Endothelial cell of umbilical vein (primary cell): ENCODE data around the gene CYTH1. TPM values are rescaled to one million over a fixed set of nuclear protein-coding genes. Genes with fewer than 3 reads are reported as not detected.

Experiments
- BruUV-seq: library from RNA; stranded (reverse); fragments of 400-500 nt; replicated peaks from 2 replicates; lab custom pipeline; 2021; lab: Mats Ljungman, UMichigan
- CTCF ChIA-PET: fragments of 300-600, 350-600 bp; sonication (Branson Sonifier 250); formaldehyde crosslinking; loops from one replicate; lab custom pipeline; 2021; ENCODE audit warnings: antibody characterized with exemption, inconsistent platforms; lab: Charles Lee
- POLR2A ChIA-PET: fragments of 300-600, 350-600 bp; sonication (Branson Sonifier 250); formaldehyde crosslinking; loops from one replicate; lab custom pipeline; 2021; ENCODE audit warnings: antibody characterized with exemption, inconsistent platforms; lab: Charles Lee
- DNase-seq: peaks from one replicate; pipeline ENCODE4 v3.0.0-alpha.2; 2011; ENCODE audit warnings: low read depth, low spot score
- FAIRE-seq: peaks from 2 replicates; lab custom pipeline; 2011; peaks lifted over from hg19 to GRCh38; lab: Jason Lieb, UNC
- H2AFZ ChIP-seq: 2 replicates; pipeline ENCODE4 v1.6.0; 2012; ENCODE audit warnings: low read depth, low read length, control low read depth, inconsistent platforms
- H3K27ac ChIP-seq: 2 replicates; pipeline ENCODE4 v1.5.1; 2011; ENCODE audit warnings: low read depth, mild to moderate bottlenecking, control low read depth, low read length, moderate library complexity; ENCODE audit not compliant: insufficient read depth
- H3K27me3 ChIP-seq, 2 experiments: 2 replicates each; pipeline versions ENCODE4 v1.6.0 to v1.6.1; 2011; ENCODE audit warnings: low read length in 2 of 2, mixed read lengths in 1 of 2; ENCODE audit not compliant: control insufficient read depth in 2 of 2, insufficient read depth in 2 of 2
- H3K36me3 ChIP-seq, 2 experiments: 2 replicates in 1 of 2; 3 replicates in 1 of 2; pipeline ENCODE4 v1.5.1; 2011; ENCODE audit warnings: low read length in 2 of 2, mild to moderate bottlenecking in 1 of 2, moderate library complexity in 1 of 2; ENCODE audit not compliant: control insufficient read depth in 2 of 2, insufficient read depth in 2 of 2; ENCODE audit errors: extremely low read depth in 1 of 2
- H3K4me1 ChIP-seq: 3 replicates; pipeline ENCODE4 v1.5.1; 2011; ENCODE audit warnings: mild to moderate bottlenecking, low read length; ENCODE audit not compliant: control insufficient read depth, insufficient read depth; ENCODE audit errors: extremely low read depth
- H3K4me2 ChIP-seq: 2 replicates; pipeline ENCODE4 v1.6.1; 2011; ENCODE audit warnings: low read length, control low read depth, mixed read lengths; ENCODE audit not compliant: insufficient read depth
- H3K4me3 ChIP-seq, 3 experiments: fragments of 200-600 bp in 1 of 3; sonication (generic), shearing (Covaris generic) in 1 of 3; replicated peaks in 1 of 3; 2 replicates each; pipeline ENCODE4 v1.5.1; 2011 to 2016; ENCODE audit warnings: control low read depth in 3 of 3, low read length in 3 of 3, mild to moderate bottlenecking in 2 of 3, inconsistent platforms in 1 of 3, low read depth in 1 of 3, moderate library complexity in 1 of 3; ENCODE audit not compliant: insufficient read depth in 1 of 3
- H3K79me2 ChIP-seq: 2 replicates; pipeline ENCODE4 v1.6.0; 2012; ENCODE audit warnings: low read length, inconsistent platforms; ENCODE audit not compliant: control insufficient read depth, insufficient read depth
- H3K9ac ChIP-seq: replicated peaks from 2 replicates; pipeline ENCODE3; 2011; ENCODE audit warnings: low read length, control low read depth; ENCODE audit not compliant: insufficient read depth; ENCODE audit errors: extremely low read depth
- H3K9me1 ChIP-seq: replicated peaks from 3 replicates; pipeline ENCODE4 v1.6.0; 2011; ENCODE audit warnings: mild to moderate bottlenecking, low read length; ENCODE audit not compliant: control insufficient read depth, insufficient read depth; ENCODE audit errors: extremely low read depth
- H3K9me3 ChIP-seq: replicated peaks from 2 replicates; pipeline ENCODE4 v1.5.1; 2012; ENCODE audit warnings: low read length, inconsistent platforms; ENCODE audit not compliant: control insufficient read depth, insufficient read depth
- H4K20me1 ChIP-seq: replicated peaks from 2 replicates; pipeline ENCODE3; 2011; ENCODE audit warnings: mild to moderate bottlenecking, low read length; ENCODE audit not compliant: control insufficient read depth, insufficient read depth; ENCODE audit errors: extremely low read depth
- CTCF ChIP-seq, 2 donors: IDR thresholded peaks; 1 replicate in 1 of 2; 2 replicates in 1 of 2; pipeline ENCODE4 v1.5.1; 2011; ENCODE audit warnings: low read length in 2 of 2, mild to moderate bottlenecking in 2 of 2, moderate library complexity in 2 of 2, control low read depth in 1 of 2, inconsistent platforms in 1 of 2, low read depth in 1 of 2; ENCODE audit not compliant: insufficient read depth in 1 of 2; ENCODE audit errors: extremely low read depth in 1 of 2
- FOS ChIP-seq: IDR thresholded peaks from 2 replicates; pipeline ENCODE4 v1.6.1; 2011; ENCODE audit warnings: mild to moderate bottlenecking, low read length, moderate library complexity, borderline replicate concordance; ENCODE audit not compliant: insufficient read depth
- GATA2 ChIP-seq: IDR thresholded peaks from 2 replicates; pipeline ENCODE4 v1.7.0; 2011; ENCODE audit warnings: low read depth, mild to moderate bottlenecking, moderate library complexity, mixed read lengths, low read length; ENCODE audit not compliant: insufficient read length, insufficient read depth
- MYC ChIP-seq: IDR thresholded peaks from one replicate; pipeline ENCODE4 v1.6.1; 2011; ENCODE audit warnings: mild to moderate bottlenecking, low read depth, low read length
- POLR2A ChIP-seq: IDR thresholded peaks from 2 replicates; pipeline ENCODE4 v1.6.1; 2012; ENCODE audit warnings: low read depth, mild to moderate bottlenecking, control low read depth, low read length
- POLR2AphosphoS5 ChIP-seq: IDR thresholded peaks from 2 replicates; pipeline ENCODE4 v1.6.1; 2012; ENCODE audit warnings: low read depth, mild to moderate bottlenecking, control low read depth, low read length, moderate library complexity; ENCODE audit not compliant: insufficient read depth
- dilution Hi-C: fragments of 300-500 bp; cut with MboI; formaldehyde crosslinking; loops from one replicate; pipeline ENCODE4 v1.15.0; 2019; ENCODE audit warnings: low sequenced_read_pairs; ENCODE audit not compliant: extremely low pct_ligation_motif_present
- intact Hi-C: fragments of 100-400 bp; cut with micrococcal nuclease; formaldehyde crosslinking; loops from one replicate; pipeline ENCODE4 v1.10.0; 2022
- polyA plus RNA-seq, 4 experiments: library from polyadenylated mRNA; depleted of rRNA in 3 of 4; stranded (reverse) in 3 of 4; unstranded in 1 of 4; fragments of >200 nt; gene quantifications; 2 replicates each; pipeline versions ENCODE4 v1.2.1 to v1.2.3, GENCODE V29; 2011 to 2012; ENCODE audit warnings: missing spikeins in 1 of 4
- total RNA-seq: library from RNA; stranded (reverse); gene quantifications from 2 replicates; pipeline ENCODE4 v1.2.3, GENCODE V29; 2021
- TF ChIP-seq, protein P1 (sequence below): IDR thresholded peaks from 2 replicates; pipeline ENCODE4 v1.6.1; 2011; ENCODE audit not compliant: insufficient read depth, insufficient read length

The CYTH1 gene
- total and polyA plus RNA-seq, 2 donors (not counting 3 experiments of a cell fraction or from before 2014, with no cell fraction given): 35.9 to 49.9 TPM

GRCh38 chr17:78727476-78728229 lies 54.4 kb downstream of the CYTH1 start:
- ChIA-PET POLR2A (no interaction called here), CTCF (interaction anchor here (1.2 kb wide), 2 partner anchors 10 to 14 kb away, joined by 4 to 5 read pairs; no protein-coding TSS in a partner anchor)
- Histone ChIP-seq H3K79me2 (peaks cover 26% of the 10 kb centered on the region), H3K27me3 (no peaks in the 10 kb centered on the region), H3K9ac (no peak overlapping the region), H3K9me3 (no peaks in the 10 kb centered on the region), H3K4me1 (no peaks in the 10 kb centered on the region), H3K27ac (no peak overlapping the region), H3K4me3 (no peak overlapping the region), H3K9me1 (no peaks in the 10 kb centered on the region), H3K4me2 (no peak overlapping the region), H4K20me1 (peaks cover 4% of the 10 kb centered on the region), H3K36me3 (no peaks in the 10 kb centered on the region), H2AFZ (no peak overlapping the region)
- no TSS peak for BruUV-seq
- FAIRE-seq: no peak
- TF ChIP-seq, protein P1, sequence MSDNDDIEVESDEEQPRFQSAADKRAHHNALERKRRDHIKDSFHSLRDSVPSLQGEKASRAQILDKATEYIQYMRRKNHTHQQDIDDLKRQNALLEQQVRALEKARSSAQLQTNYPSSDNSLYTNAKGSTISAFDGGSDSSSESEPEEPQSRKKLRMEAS: no peak
- no peak for TF ChIP-seq POLR2A
- no peak for TF ChIP-seq GATA2
- no peak for TF ChIP-seq FOS
- no peak for TF ChIP-seq POLR2AphosphoS5
- no peak for TF ChIP-seq CTCF (IDR thresholded peaks at IDR 0.05; ENCODE audit: extremely low read depth in 1 of 2, insufficient read depth in 1 of 2, low read depth in 1 of 2, low read length in 2 of 2)
- TF ChIP-seq MYC: no peak
- intact Hi-C loops: no loop called here
- dilution Hi-C loops: no loop called here
- no peak for DNase-seq
